ENCODE measurements around the gene ACOX3. TPM values are rescaled to one million over a fixed set of nuclear protein-coding genes. Genes with fewer than 3 reads are reported as not detected.

Gene ACOX3
- total RNA-seq, 2 experiments from 2014 or later, result 12.7 to 16.8 TPM

GRCh38 chr4:8325291-8325973 lies 115.1 kb downstream of the ACOX3 start:
- Histone ChIP-seq H3K27ac (ENCODE audit: low read depth, low read length, poor library complexity, severe bottlenecking) (no peak overlapping the region), H3K4me1 (ENCODE audit: insufficient read depth, low read length, poor library complexity, severe bottlenecking) (no peaks in the 10 kb centered on the region), H3K79me2 (ENCODE audit: insufficient read depth, low read depth, low read length) (no peaks in the 10 kb centered on the region), H2AFZ (ENCODE audit: low read length) (no peak overlapping the region), H3K36me3 (ENCODE audit: insufficient read depth, low read length) (no peaks in the 10 kb centered on the region), H4K20me1 (ENCODE audit: insufficient read depth, low read length) (no peaks in the 10 kb centered on the region), H3K4me3 (ENCODE audit: low read depth, low read length, poor library complexity, severe bottlenecking) (no peak overlapping the region), H3K9me3 (ENCODE audit: low read length) (no peaks in the 10 kb centered on the region), H3K4me2 (ENCODE audit: low read length) (no peak overlapping the region), H3K9me2 (ENCODE audit: insufficient read depth, low read length) (no peaks in the 10 kb centered on the region)
- DNase-seq (ENCODE audit: low spot score), result no peak
- ChIA-PET CTCF (ENCODE audit: unreplicated experiment) (no interaction called here), POLR2A (no interaction called here)
- BruUV-seq (replicated peaks), result no TSS peak
- no peak for TF ChIP-seq CTCF (conservative IDR thresholded peaks at IDR 0.05; ENCODE audit: low read length)
- no peak for TF ChIP-seq EZH2phosphoT487 (IDR thresholded peaks at IDR 0.05; ENCODE audit: borderline replicate concordance, low read depth, low read length)
- intact Hi-C loops (cut with micrococcal nuclease; ENCODE audit: unreplicated experiment), result no loop called here

- intact Hi-C loops (cut with micrococcal nuclease; ENCODE audit: unreplicated experiment), result loop anchor here (5.0 kb wide), 1 partner anchor 78 kb away; no protein-coding TSS in a partner anchor
- no peak for DNase-seq (ENCODE audit: low spot score)
- POLR2A ChIA-PET, result no interaction called here
Observed at GRCh38 chr4:8324640-8325239, 115.8 kb downstream of the ACOX3 start.

More at GRCh38 chr4:8324640-8325239, 115.8 kb downstream of the ACOX3 start:
- no peaks in the 10 kb centered on the region for H3K79me2 ChIP-seq (ENCODE audit: insufficient read depth, low read depth, low read length)
- H4K20me1 ChIP-seq (ENCODE audit: insufficient read depth, low read length), result no peaks in the 10 kb centered on the region
- no peak overlapping the region for H3K27ac ChIP-seq (ENCODE audit: low read depth, low read length, poor library complexity, severe bottlenecking)
- H2AFZ ChIP-seq (ENCODE audit: low read length), result no peak overlapping the region
- no TSS peak for BruUV-seq (replicated peaks)
- no peaks in the 10 kb centered on the region for H3K9me3 ChIP-seq (ENCODE audit: low read length)
- H3K4me2 ChIP-seq (ENCODE audit: low read length), result no peak overlapping the region
- no peaks in the 10 kb centered on the region for H3K36me3 ChIP-seq (ENCODE audit: insufficient read depth, low read length)
- no peak overlapping the region for H3K4me3 ChIP-seq (ENCODE audit: low read depth, low read length, poor library complexity, severe bottlenecking)
- TF ChIP-seq EZH2phosphoT487 (IDR thresholded peaks at IDR 0.05; ENCODE audit: borderline replicate concordance, low read depth, low read length), result no peak
- TF ChIP-seq CTCF (conservative IDR thresholded peaks at IDR 0.05; ENCODE audit: low read length), result no peak
- H3K4me1 ChIP-seq (ENCODE audit: insufficient read depth, low read length, poor library complexity, severe bottlenecking), result no peaks in the 10 kb centered on the region
- CTCF ChIA-PET (ENCODE audit: unreplicated experiment), result no interaction called here
- H3K9me2 ChIP-seq (ENCODE audit: insufficient read depth, low read length), result no peaks in the 10 kb centered on the region

Measured in OCI-LY7 (cell line).